Nucleus accumbens (tissue), 56 donors: ENCODE results near the gene SLC22A5.
"Not testable (repeated sequence)": the region's sequence is repeated elsewhere in the genome, so short reads cannot be mapped to it uniquely, and the experiment has no call there.

Experiments
- DNase-seq, 56 donors: peaks; one replicate each; lab custom pipeline; 2025; lab: John Stamatoyannopoulos, UW

SLC22A5 gene

GRCh38 chr5:132386644-132387286 lies 17.3 kb downstream of the SLC22A5 start:
- peak in 46 of 56 donors; percentile 18 to 81 (median 52) for DNase-seq

DNA sequence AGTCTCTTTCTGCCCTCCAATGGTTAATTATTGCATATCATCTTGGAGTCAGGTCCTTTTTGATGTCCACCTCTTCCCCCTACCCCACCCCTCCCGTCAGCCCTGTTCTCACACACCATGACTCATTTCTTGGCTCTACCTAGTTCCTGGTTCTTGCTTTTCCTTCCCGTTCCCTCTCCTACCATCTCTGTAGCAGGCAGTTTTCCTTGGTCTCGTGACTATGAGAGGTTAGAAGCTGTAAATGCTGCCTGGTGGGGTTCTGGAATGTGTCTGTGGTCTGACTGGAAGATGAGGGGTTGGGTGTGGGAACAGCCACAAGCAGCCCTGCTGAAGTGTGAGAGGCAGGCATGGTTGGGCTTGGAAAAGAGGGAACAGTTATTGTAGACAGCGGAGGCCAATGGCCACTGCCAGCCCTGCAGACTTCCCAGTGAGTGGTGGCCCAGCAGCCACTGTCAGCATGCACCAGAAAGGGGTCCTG lies 18.2 kb downstream of the SLC22A5 start:
- no peak for DNase-seq

GRCh38 chr5:132388244-132389050 lies 18.9 kb downstream of the SLC22A5 start:
- DNase-seq = no peak

- DNase-seq = no peak
Measured at GRCh38 chr5:132389051-132389331, 19.5 kb downstream of the SLC22A5 start.

DNA sequence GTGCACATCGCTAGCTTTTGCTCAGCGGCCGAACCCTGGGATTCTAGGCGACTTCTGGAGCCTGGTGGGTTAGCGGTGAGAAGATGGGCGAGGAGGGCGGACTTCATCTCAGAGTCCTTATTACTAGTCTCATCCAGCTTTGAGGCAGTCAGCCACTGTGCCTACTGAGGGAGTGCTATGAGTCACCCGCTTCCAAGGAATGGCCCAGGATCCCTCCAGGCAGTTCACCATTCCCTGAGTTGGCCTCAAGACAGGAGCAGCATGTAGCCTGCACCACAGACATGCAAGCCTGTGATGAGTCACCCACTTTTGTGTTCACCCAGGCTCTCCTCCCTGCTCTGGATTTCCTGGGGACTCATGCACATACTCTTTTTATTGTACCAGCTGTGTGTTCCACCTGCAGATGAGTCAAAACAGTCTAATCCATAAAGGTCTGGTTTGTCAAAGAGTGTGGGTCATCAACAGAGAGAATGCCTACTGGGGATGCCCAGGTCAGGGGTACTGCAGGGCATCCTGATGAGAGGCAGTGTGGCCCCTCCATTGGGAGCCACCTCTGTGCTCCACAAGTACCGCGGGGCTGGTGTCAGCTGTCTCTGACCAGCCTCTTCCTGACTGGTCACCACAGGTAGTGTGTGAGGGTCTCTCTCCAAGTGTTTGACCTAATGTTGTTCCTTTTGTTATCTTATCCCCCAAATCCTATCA lies 20.2 kb downstream of the SLC22A5 start:
- peak in 8 of 56 donors; percentile 11 to 41 (median 34) for DNase-seq

DNA sequence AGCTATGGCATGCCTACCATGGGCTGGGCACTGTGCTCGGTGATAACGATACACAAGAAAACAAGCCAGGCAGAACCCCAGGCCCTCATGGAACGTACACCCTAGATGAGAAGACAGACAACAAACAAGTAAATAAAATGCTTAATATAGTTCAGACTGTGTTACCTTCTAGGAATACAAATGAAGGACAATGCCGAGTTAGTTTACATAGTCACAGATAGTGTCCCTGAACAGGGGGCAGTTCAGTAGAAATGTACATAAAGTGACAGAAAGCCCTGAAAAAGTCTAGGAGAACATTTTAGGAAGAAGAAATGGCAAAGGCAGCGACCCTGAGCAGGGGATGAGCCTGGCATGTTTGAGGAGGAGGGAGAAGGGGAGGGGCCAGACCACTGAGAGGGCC lies 21.7 kb downstream of the SLC22A5 start:
- DNase-seq = no peak

GRCh38 chr5:132391870-132392269 lies 22.4 kb downstream of the SLC22A5 start:
- no peak for DNase-seq

DNA sequence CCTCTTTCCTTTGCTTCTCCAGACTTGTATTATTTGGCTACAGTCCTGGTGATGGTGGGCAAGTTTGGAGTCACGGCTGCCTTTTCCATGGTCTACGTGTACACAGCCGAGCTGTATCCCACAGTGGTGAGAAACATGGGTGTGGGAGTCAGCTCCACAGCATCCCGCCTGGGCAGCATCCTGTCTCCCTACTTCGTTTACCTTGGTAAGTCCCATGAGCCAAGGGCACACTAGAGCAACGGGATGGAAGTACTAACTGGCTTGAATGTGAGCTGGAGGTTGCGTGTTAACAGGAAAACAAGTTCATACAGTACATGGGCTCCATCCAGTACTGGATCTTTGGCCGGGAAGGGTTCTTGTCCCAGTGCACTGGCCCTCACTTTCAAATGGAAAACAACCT lies 22.9 kb downstream of the SLC22A5 start:
- no peak for DNase-seq

GRCh38 chr5:132392978-132393825 lies 23.7 kb downstream of the SLC22A5 start:
- no peak for DNase-seq

GRCh38 chr5:132394667-132395259 lies 25.3 kb downstream of the SLC22A5 start:
- DNase-seq = no peak

- no peak for DNase-seq
Measured at GRCh38 chr5:132396589-132397031, 27.1 kb downstream of the SLC22A5 start.

DNA sequence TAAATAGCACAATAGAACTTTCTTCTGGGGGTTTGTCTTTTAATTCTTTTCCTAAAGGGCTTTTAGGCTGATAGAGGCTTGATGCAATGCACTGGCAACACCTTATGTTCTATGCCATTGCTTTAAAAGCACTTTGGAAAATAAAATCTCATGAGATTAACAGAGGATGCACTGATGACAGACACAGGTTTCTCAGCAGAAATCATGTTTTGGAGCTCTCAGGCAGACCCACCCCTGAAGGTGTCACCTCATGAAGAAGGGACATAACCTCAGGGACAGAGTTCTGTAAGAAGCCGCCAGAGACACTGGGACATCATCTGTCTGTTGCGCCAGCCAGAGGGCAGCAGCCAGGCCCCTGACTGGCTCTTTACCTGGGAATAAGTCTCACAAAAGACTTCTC lies 27.7 kb downstream of the SLC22A5 start:
- DNase-seq = no peak

DNA sequence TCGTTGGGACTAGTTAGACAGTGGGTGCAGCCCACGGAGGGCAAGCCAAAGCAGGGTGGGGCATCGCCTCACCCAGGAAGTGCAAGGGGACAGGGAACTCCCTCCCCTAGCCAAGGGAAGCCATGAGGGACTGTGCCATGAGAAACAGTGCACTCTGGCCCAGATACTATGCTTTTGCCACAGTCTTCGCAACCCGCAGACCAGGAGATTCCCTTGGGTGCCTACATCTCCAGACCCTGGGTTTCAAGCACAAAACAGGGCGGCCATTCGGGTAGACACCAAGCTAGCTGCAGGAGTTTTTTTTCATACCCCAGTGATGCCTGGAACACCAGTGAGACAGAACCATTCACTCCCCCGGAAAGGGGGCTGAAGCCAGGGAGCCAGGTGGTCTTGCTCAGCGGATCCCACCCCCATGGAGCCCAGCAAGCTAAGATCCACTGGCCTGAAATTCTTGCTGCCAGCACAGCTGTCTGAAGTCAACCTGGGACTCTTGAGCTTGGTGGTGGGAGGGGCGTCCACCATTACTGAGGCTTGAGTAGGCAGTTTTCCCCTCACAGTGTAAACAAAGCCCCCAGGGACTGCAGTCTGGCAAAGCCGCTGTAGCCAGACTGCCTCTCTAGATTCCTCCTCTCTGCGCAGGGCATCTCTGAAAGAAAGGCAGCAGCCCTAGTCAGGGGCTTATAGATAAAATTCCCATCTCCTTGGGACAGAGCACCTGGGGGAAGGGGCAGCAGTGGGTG lies 28.6 kb downstream of the SLC22A5 start:
- DNase-seq = not testable (repeated sequence)

GRCh38 chr5:132404041-132404440 lies 34.5 kb downstream of the SLC22A5 start:
- not testable (repeated sequence) for DNase-seq

GRCh38 chr5:132405646-132406045 lies 36.1 kb downstream of the SLC22A5 start:
- no peak for DNase-seq

GRCh38 chr5:132406144-132406783 lies 36.8 kb downstream of the SLC22A5 start:
- DNase-seq = peak in 7 of 56 donors; percentile 15 to 61 (median 53)

- DNase-seq = no peak
Measured at GRCh38 chr5:132407970-132408369, 38.5 kb downstream of the SLC22A5 start.

- no peak for DNase-seq
Measured at GRCh38 chr5:132408456-132408855, 38.9 kb downstream of the SLC22A5 start.

GRCh38 chr5:132408965-132409364 lies 39.5 kb downstream of the SLC22A5 start:
- no peak for DNase-seq
